ENCODE results near the gene SMU1. TPM values are rescaled to one million over a fixed set of nuclear protein-coding genes. Genes with fewer than 3 reads are reported as not detected.

The SMU1 gene
- total RNA-seq, 1 experiment from 2014 or later = 30.5 TPM

DNA sequence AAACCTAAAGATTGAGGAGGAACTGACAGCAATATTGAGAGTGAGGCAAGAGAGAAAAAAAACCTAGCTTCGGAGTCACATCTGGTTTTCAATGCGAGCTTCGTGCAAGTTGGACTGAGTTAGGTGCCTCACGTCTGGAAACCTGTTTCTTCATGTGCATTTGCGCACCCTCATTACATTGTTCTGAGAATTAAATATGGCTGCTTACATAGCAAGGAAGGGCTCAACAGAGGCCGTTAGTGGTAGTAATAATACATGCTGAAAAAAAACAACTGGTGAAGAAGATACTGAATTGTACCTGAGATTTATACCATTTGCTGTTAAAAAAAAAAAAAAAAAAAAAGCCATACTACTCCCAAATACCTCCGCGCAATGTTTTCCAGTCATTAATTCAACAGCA, 32.8 kb downstream of the SMU1 start:
- Histone ChIP-seq H3K27ac (ENCODE audit: low read depth, low read length) (no peak overlapping the region), H2AFZ (ENCODE audit: low read depth, low read length, poor library complexity, severe bottlenecking) (no peak overlapping the region), H3K4me2 (ENCODE audit: low read length) (no peak overlapping the region), H3K4me1 (ENCODE audit: control insufficient read depth in 1 of 2, insufficient read depth in 2 of 2, low read length in 2 of 2) (no peaks in the 10 kb centered on the region), H3K9ac (ENCODE audit: low read length) (no peak overlapping the region), H3K79me2 (ENCODE audit: insufficient read depth, low read length) (no peaks in the 10 kb centered on the region), H3K9me2 (ENCODE audit: insufficient read depth) (no peaks in the 10 kb centered on the region), H3K36me3 (ENCODE audit: control insufficient read depth in 1 of 2, insufficient read depth in 2 of 2, low read length in 2 of 2) (peaks cover 8 to 24% of the 10 kb centered on the region in 2 experiments), H4K20me1 (ENCODE audit: insufficient read depth) (no peaks in the 10 kb centered on the region), H3K9me3 (ENCODE audit: control insufficient read depth in 1 of 2, insufficient read depth in 1 of 2, low read depth in 1 of 2, low read length in 2 of 2) (no peaks in the 10 kb centered on the region), H3K27me3 (ENCODE audit: insufficient read depth, low read length) (no peaks in the 10 kb centered on the region), H3K4me3 (replicated peaks in 1 of 2; ENCODE audit: low read depth in 1 of 2, low read length in 2 of 2) (no peak overlapping the region)
- intact Hi-C loops (cut with micrococcal nuclease) = no loop called here
- DNase-seq (ENCODE audit: low read depth, low spot score) (no peak), ATAC-seq (no peak)
- RAD21 ChIA-PET (ENCODE audit: low non-redundant PET in 1 of 2, low total read pairs in 2 of 2, uncharacterized antibody in 2 of 2, unreplicated experiment in 2 of 2) = no interaction called here
- POLR2A ChIA-PET = no interaction called here
- BruUV-seq (replicated peaks) = no TSS peak
- CTCF ChIA-PET = no interaction called here
- TF ChIP-seq POLR2A (IDR thresholded peaks at IDR 0.05; ENCODE audit: borderline replicate concordance, extremely low read depth, insufficient read depth, insufficient read length) (no peak), CBX3 (IDR thresholded peaks at IDR 0.05; ENCODE audit: low read depth) (no peak), TCF7L2 (IDR thresholded peaks at IDR 0.05; ENCODE audit: borderline replicate concordance, extremely low read depth, insufficient read depth, insufficient read length) (no peak), YY1 (IDR thresholded peaks at IDR 0.05; ENCODE audit: extremely low read depth, insufficient replicate concordance, low read depth, low read length) (no peak), RAD21 (IDR thresholded peaks at IDR 0.05; ENCODE audit: low read depth) (no peak), EZH2 (IDR thresholded peaks at IDR 0.05) (no peak)
- TF ChIP-seq, protein P1, sequence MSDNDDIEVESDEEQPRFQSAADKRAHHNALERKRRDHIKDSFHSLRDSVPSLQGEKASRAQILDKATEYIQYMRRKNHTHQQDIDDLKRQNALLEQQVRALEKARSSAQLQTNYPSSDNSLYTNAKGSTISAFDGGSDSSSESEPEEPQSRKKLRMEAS (IDR thresholded peaks at IDR 0.05) = no peak

DNA sequence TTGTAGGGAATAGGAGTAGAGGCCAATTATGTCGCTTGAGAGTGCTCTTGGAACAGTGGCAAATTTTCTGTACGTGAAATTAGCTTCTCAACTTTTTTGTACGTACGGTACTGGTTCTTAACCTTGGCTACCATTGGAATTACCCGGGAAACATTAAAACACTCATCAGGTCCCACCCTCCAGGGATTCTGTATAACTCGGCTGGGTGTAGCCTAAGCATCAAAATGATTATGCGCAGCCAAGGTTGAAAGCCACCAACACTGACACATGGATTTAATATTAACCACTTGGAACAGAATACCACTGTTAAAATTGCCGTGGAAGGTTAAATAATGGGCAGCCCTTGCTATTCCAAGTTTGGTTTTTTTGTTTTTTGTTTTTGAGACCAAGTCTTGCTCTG, 34.0 kb downstream of the SMU1 start:
- DNase-seq (ENCODE audit: low read depth, low spot score) (no peak), ATAC-seq (0 out of 2 replicates have a peak, but pooled peaks have one; percentile 39)
- no peak for TF ChIP-seq POLR2AphosphoS5 (IDR thresholded peaks at IDR 0.05; ENCODE audit: low read depth, low read length)
- no TSS peak for BruUV-seq (replicated peaks)
- H3K36me3 ChIP-seq (ENCODE audit: control insufficient read depth in 1 of 2, insufficient read depth in 2 of 2, low read length in 2 of 2) = peaks cover 18 to 25% of the 10 kb centered on the region in 2 experiments
- H2AFZ ChIP-seq (ENCODE audit: low read depth, low read length, poor library complexity, severe bottlenecking) = no peak overlapping the region
- H3K9me2 ChIP-seq (ENCODE audit: insufficient read depth) = no peaks in the 10 kb centered on the region
- intact Hi-C loops (cut with micrococcal nuclease) = no loop called here
- H3K27ac ChIP-seq (ENCODE audit: low read depth, low read length) = no peak overlapping the region
- ChIA-PET RAD21 (ENCODE audit: low non-redundant PET in 1 of 2, low total read pairs in 2 of 2, uncharacterized antibody in 2 of 2, unreplicated experiment in 2 of 2) (no interaction called here), CTCF (no interaction called here), POLR2A (no interaction called here)
- peaks cover 2% of the 10 kb centered on the region for H3K79me2 ChIP-seq (ENCODE audit: insufficient read depth, low read length)
- no peak overlapping the region for H3K4me3 ChIP-seq (replicated peaks in 1 of 2; ENCODE audit: low read depth in 1 of 2, low read length in 2 of 2)
- no peaks in the 10 kb centered on the region for H3K9me3 ChIP-seq (ENCODE audit: control insufficient read depth in 1 of 2, insufficient read depth in 1 of 2, low read depth in 1 of 2, low read length in 2 of 2)
- no peak overlapping the region for H3K4me2 ChIP-seq (ENCODE audit: low read length)
- no peaks in the 10 kb centered on the region for H4K20me1 ChIP-seq (ENCODE audit: insufficient read depth)
- no peaks in the 10 kb centered on the region for H3K4me1 ChIP-seq (ENCODE audit: control insufficient read depth in 1 of 2, insufficient read depth in 2 of 2, low read length in 2 of 2)
- H3K27me3 ChIP-seq (ENCODE audit: insufficient read depth, low read length) = no peaks in the 10 kb centered on the region
- H3K9ac ChIP-seq (ENCODE audit: low read length) = no peak overlapping the region

All from HCT116 (cell line).